Hematopoietic multipotent progenitor cell treated with erythropoietin and hydrocortisone succinate and interleukin-3 and kit ligand, for 8 days (in vitro differentiated cells): ENCODE measurements around the gene UPP2.

Experiments used
- DNase-seq: peaks from one replicate; pipeline ENCODE4 v3.0.0-alpha.2; 2015

UPP2 gene

GRCh38 chr2:158101384-158101926 lies at the start of gene UPP2:
TSS of gene UPP2 (plus strand) at chr2:158101876. CDS start at chr2:158102064, 188 bp downstream.
- DNase-seq = no peak

- DNase-seq = no peak
Observed at GRCh38 chr2:158052761-158053160, 48.9 kb upstream of the UPP2 start.

- DNase-seq = no peak
Observed at GRCh38 chr2:158056875-158057274, 44.8 kb upstream of the UPP2 start.

GRCh38 chr2:158060160-158060834 lies 41.4 kb upstream of the UPP2 start:
- no peak for DNase-seq

GRCh38 chr2:158060835-158061435 lies 40.7 kb upstream of the UPP2 start:
- DNase-seq = no peak

- no peak for DNase-seq
Observed at GRCh38 chr2:158061763-158062162, 39.9 kb upstream of the UPP2 start.

GRCh38 chr2:158066046-158066713 lies 35.5 kb upstream of the UPP2 start:
- DNase-seq = no peak

- no peak for DNase-seq
Observed at GRCh38 chr2:158071018-158071417, 30.7 kb upstream of the UPP2 start.

- no peak for DNase-seq
Observed at GRCh38 chr2:158072361-158072760, 29.3 kb upstream of the UPP2 start.

GRCh38 chr2:158079672-158080071 lies 22.0 kb upstream of the UPP2 start:
- DNase-seq = no peak

- DNase-seq = no peak
Observed at GRCh38 chr2:158088093-158088492, 13.6 kb upstream of the UPP2 start.

GRCh38 chr2:158089322-158089721 lies 12.4 kb upstream of the UPP2 start:
- no peak for DNase-seq

GRCh38 chr2:158091647-158092046 lies 10.0 kb upstream of the UPP2 start:
- DNase-seq = no peak

GRCh38 chr2:158094487-158095092 lies 7.1 kb upstream of the UPP2 start:
- no peak for DNase-seq

GRCh38 chr2:158095269-158095668 lies 6.4 kb upstream of the UPP2 start:
- DNase-seq = no peak

GRCh38 chr2:158095912-158096311 lies 5.8 kb upstream of the UPP2 start:
- no peak for DNase-seq

- DNase-seq = no peak
Observed at GRCh38 chr2:158097481-158097880, 4.2 kb upstream of the UPP2 start.

- no peak for DNase-seq
Observed at GRCh38 chr2:158098178-158098577, 3.5 kb upstream of the UPP2 start.

GRCh38 chr2:158099716-158100115 lies 2.0 kb upstream of the UPP2 start:
- no peak for DNase-seq

- DNase-seq = no peak
Observed at GRCh38 chr2:158100411-158100810, 1.3 kb upstream of the UPP2 start.

GRCh38 chr2:158102446-158102845 lies 770 bp downstream of the UPP2 start:
- no peak for DNase-seq

GRCh38 chr2:158103411-158104012 lies 1.8 kb downstream of the UPP2 start:
- no peak for DNase-seq

- DNase-seq = no peak
Observed at GRCh38 chr2:158104903-158105302, 3.2 kb downstream of the UPP2 start.
